ENCODE results near the gene PRSS36.
"Not testable (repeated sequence)": the region's sequence is repeated elsewhere in the genome, so short reads cannot be mapped to it uniquely, and the experiment has no call there.

The PRSS36 gene

GRCh38 chr16:31108794-31109558 lies 40.9 kb downstream of the PRSS36 start:
- H3K36me3 ChIP-seq (ENCODE audit: control insufficient read depth, insufficient read depth, low read length), result peaks cover 7% of the 10 kb centered on the region
- H3K4me1 ChIP-seq (ENCODE audit: control insufficient read depth, insufficient read depth, low read length), result peaks cover 4% of the 10 kb centered on the region
- H3K4me3 ChIP-seq (ENCODE audit: low read length), result peak overlapping the region; percentile 78
- no peak for DNase-seq (ENCODE audit: low read depth, low spot score)
- no peaks in the 10 kb centered on the region for H3K9me3 ChIP-seq (ENCODE audit: control insufficient read depth, insufficient read depth, low read length)
- no CpG with 5 or more reads among the region's 57 CpGs for WGBS (ENCODE audit: insufficient coverage, insufficient read length)
- no peak overlapping the region for H3K27ac ChIP-seq (ENCODE audit: low read length)
- H3K27me3 ChIP-seq (ENCODE audit: control insufficient read depth, insufficient read depth, low read length), result no peaks in the 10 kb centered on the region

DNA sequence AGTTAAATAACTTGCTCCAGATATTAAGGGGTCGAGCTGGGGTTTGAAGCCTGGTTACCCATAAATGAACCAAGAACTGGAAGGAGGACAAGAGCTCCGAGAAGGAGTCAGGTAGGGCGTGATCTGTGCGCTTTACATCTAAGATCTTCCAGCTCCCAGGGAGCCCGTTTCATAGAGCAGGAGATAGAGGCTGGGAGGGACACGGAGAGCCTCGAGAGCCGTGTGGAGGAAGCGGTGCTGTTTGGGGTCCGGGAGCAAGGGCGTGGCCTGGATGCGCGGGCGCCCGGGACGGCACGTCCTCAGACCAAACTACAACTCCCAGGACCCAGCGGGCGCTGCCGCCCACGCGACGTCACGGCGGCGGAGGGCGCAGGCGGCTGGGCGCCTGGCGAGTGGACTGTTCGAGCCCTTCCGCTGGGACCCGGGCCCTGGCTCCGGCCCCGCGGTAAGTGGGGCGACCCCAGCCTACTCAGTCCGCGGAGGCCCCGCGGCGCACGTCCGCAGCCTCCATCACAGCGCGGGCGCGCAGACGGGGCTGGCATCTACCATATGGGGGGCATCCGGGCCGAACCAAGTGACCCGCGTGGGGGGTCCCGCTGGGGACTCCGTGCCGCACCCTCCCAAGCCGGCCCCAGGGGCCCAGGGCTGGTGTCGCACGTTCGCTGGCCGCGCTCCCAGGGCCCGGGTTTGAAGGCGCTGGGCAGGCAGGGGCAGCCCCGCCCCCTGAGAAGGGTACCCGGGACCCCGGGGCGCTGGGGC lies 41.7 kb downstream of the PRSS36 start, which contains the start of gene BCKDK:
Gene BCKDK (plus strand): TSS at position 352 of the 759 bp plus-strand sequence. CDS start 838 bp downstream, outside the sequence.
- peaks cover 4% of the 10 kb centered on the region for H3K4me1 ChIP-seq (ENCODE audit: control insufficient read depth, insufficient read depth, low read length)
- H3K27me3 ChIP-seq (ENCODE audit: control insufficient read depth, insufficient read depth, low read length), result no peaks in the 10 kb centered on the region
- WGBS (ENCODE audit: insufficient coverage, insufficient read length), result no CpG with 5 or more reads among the region's 68 CpGs
- DNase-seq (ENCODE audit: low read depth, low spot score), result no peak
- H3K4me3 ChIP-seq (ENCODE audit: low read length), result peak within 1 kb of the TSS; percentile 78
- no peak within 1 kb of the TSS for H3K27ac ChIP-seq (ENCODE audit: low read length)
- H3K36me3 ChIP-seq (ENCODE audit: control insufficient read depth, insufficient read depth, low read length), result peaks cover 7% of the 10 kb centered on the region
- H3K9me3 ChIP-seq (ENCODE audit: control insufficient read depth, insufficient read depth, low read length), result no peaks in the 10 kb centered on the region

DNA sequence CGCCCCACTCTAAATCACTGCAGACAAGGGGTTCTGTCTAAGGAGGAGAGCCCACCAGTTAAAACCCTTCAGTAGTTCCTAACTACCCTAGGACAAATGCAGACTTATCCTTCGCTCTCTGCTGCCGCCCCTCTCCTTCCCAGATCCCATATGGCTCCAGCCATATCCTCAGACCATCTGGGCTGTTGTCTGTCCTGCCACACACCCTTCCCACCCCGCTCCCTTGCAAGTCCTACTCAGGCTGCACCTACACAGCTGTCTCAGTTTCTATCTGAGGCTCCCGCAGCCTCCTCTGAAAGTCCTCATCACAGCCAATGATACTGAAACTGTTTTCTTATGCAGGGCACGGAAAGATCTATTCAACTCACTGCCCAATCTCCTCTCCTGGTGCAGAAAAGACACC lies 42.4 kb downstream of the PRSS36 start:
- no peak overlapping the region for H3K27ac ChIP-seq (ENCODE audit: low read length)

DNA sequence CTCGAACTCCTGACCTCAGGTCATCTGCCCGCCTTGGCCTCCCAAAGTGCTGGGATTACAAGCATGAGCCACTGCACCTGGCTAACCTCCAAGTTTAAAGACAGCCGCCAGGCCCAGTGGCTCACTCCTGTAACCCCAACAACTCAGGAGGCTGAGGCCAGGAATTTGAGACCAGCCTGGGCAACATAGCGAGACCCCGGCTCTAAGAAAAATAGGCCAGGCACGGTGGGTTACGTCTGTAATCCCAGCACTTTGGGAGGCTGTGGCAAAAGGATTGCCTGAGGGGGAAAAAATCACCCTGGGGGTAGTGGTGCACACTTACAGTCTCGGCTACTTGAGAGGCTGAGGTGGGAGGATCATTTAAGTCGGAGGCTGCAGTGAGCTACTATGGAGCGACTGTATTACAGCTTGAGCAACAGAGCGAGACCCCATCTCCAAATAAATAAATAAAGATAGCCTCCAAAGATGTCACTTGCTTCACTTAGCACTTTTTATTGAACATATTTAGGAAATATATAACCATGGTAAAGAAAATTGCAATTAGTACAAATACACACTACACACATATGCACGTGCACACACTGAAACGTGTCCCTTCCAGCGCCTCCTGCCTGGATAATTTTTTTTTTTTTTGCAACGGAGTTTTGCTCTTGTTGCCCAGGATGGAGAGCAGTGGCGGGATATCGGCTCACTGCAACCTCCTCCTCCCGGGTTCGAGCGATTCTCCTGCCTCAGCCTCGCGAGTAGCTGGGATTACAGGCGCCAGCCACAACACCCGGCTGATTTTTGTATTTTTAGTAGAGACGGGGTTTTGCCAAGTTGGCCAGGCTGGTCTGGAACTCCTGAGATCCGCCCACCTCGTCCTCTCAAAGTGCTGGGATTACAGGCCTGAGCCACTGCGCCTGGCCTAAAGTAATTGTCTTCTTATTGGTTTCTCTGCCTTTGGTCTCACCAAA lies 43.1 kb downstream of the PRSS36 start:
- Histone ChIP-seq H3K27ac (ENCODE audit: low read length) (no peak overlapping the region), H3K4me1 (ENCODE audit: control insufficient read depth, insufficient read depth, low read length) (peaks cover 4% of the 10 kb centered on the region)

More for the DNA sequence above, 42.4 kb downstream of the PRSS36 start:
- Histone ChIP-seq H3K36me3 (ENCODE audit: control insufficient read depth, insufficient read depth, low read length) (peaks cover 6% of the 10 kb centered on the region), H3K27me3 (ENCODE audit: control insufficient read depth, insufficient read depth, low read length) (no peaks in the 10 kb centered on the region), H3K4me3 (ENCODE audit: low read length) (no peak overlapping the region), H3K9me3 (ENCODE audit: control insufficient read depth, insufficient read depth, low read length) (no peaks in the 10 kb centered on the region), H3K4me1 (ENCODE audit: control insufficient read depth, insufficient read depth, low read length) (peaks cover 4% of the 10 kb centered on the region)
- WGBS (ENCODE audit: insufficient coverage, insufficient read length), result no CpG with 5 or more reads among the region's 6 CpGs
- DNase-seq (ENCODE audit: low read depth, low spot score), result no peak

GRCh38 chr16:31105677-31106213 lies 44.1 kb downstream of the PRSS36 start:
- DNase-seq (ENCODE audit: low read depth, low spot score), result peak; percentile 50
- Histone ChIP-seq H3K4me3 (ENCODE audit: low read length) (no peak overlapping the region), H3K4me1 (ENCODE audit: control insufficient read depth, insufficient read depth, low read length) (peaks cover 4% of the 10 kb centered on the region), H3K9me3 (ENCODE audit: control insufficient read depth, insufficient read depth, low read length) (no peaks in the 10 kb centered on the region), H3K36me3 (ENCODE audit: control insufficient read depth, insufficient read depth, low read length) (no peaks in the 10 kb centered on the region; the same call in 1 of the 2 replicates), H3K27me3 (ENCODE audit: control insufficient read depth, insufficient read depth, low read length) (no peaks in the 10 kb centered on the region), H3K27ac (ENCODE audit: low read length) (no peak overlapping the region)
- no CpG with 5 or more reads among the region's 33 CpGs for WGBS (ENCODE audit: insufficient coverage, insufficient read length)

More for the DNA sequence above, 43.1 kb downstream of the PRSS36 start:
- H3K27me3 ChIP-seq (ENCODE audit: control insufficient read depth, insufficient read depth, low read length), result no peaks in the 10 kb centered on the region
- no peaks in the 10 kb centered on the region; the same call in 1 of the 2 replicates for H3K36me3 ChIP-seq (ENCODE audit: control insufficient read depth, insufficient read depth, low read length)
- no peak for DNase-seq (ENCODE audit: low read depth, low spot score)
- H3K4me3 ChIP-seq (ENCODE audit: low read length), result no peak overlapping the region
- H3K9me3 ChIP-seq (ENCODE audit: control insufficient read depth, insufficient read depth, low read length), result no peaks in the 10 kb centered on the region
- WGBS (ENCODE audit: insufficient coverage, insufficient read length), result no CpG with 5 or more reads among the region's 28 CpGs

DNA sequence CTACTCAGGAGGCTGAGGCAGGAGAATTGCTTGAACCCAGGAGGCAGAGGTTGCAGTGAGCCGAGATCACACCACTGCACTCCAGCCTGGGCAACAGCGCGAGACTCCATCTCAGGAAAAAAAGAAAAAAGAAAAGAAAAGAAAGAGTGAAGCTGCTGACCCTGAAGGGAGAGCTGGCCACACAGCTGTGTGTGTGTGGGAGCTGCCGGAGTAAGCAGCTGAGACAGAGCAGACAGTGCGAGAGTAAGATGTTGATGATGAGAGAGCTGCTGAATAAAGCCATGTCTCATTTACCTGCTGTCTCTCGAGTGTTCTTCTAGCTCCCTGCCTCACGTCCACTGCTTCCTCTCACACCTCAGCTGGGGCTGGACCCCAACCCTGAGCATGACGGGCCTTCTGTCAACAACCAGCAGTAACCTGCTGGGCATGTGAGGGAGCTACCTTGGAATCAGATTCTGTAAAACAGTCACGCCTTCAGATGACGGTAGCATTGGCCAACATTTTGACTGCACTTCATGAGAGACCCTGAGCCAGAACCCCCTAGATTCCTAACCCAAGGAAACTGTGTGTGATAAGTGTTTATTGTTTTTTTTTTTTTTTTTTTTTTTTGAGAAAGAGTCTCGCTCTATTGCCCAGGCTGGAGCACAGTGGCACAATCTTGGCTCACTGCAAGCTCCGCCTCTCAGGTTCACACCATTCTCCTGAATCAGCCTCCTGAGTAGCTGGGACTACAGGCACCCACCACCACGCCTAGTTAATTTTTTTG lies 48.8 kb downstream of the PRSS36 start:
- not testable (repeated sequence) for H3K4me3 ChIP-seq (ENCODE audit: low read length); H3K9me3 ChIP-seq (ENCODE audit: control insufficient read depth, insufficient read depth, low read length); H3K4me1 ChIP-seq (ENCODE audit: control insufficient read depth, insufficient read depth, low read length); DNase-seq (ENCODE audit: low read depth, low spot score); H3K36me3 ChIP-seq (ENCODE audit: control insufficient read depth, insufficient read depth, low read length); H3K27me3 ChIP-seq (ENCODE audit: control insufficient read depth, insufficient read depth, low read length); H3K27ac ChIP-seq (ENCODE audit: low read length)
- no CpG with 5 or more reads among the region's 13 CpGs for WGBS (ENCODE audit: insufficient coverage, insufficient read length)

DNA sequence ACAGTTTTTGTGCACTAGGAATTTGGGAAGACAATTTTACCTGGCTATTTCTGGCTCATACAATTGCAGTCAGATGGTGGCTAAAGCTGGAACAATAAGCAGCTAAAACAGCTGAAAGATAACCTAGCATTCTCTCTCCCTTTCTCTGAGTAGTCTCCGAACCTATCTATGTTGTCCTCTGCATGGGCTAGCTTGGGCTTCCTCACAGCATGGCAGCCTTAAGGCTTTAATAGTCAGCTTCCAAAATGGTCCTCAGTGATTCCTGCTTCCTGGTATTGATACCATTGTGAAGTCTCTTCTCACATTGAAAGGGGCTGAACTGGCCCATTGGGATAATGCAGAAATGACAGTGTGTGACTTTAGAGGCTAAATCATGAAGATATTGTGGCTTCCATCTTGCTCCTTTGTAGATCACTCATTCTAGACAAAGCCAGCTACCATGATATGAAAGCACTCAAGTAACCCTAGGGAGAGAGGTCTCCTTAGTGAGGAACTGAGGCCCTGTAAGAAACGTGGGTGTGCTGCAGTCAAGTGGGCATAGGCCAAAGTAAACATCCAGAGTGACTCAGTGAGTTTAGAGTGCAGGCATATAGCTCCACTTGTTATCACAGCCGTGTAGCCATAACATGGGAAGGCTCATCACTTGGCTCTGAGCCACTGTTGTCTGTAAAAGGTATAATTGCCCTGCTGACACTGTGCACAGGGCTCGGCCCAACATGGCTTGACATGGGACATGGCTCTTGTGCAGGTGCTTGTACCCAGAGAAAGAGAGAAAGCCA lies 49.8 kb downstream of the PRSS36 start:
- Histone ChIP-seq H3K27me3 (ENCODE audit: control insufficient read depth, insufficient read depth, low read length) (no peaks in the 10 kb centered on the region), H3K4me3 (ENCODE audit: low read length) (no peak overlapping the region), H3K9me3 (ENCODE audit: control insufficient read depth, insufficient read depth, low read length) (no peaks in the 10 kb centered on the region), H3K4me1 (ENCODE audit: control insufficient read depth, insufficient read depth, low read length) (no peaks in the 10 kb centered on the region), H3K36me3 (ENCODE audit: control insufficient read depth, insufficient read depth, low read length) (no peaks in the 10 kb centered on the region), H3K27ac (ENCODE audit: low read length) (no peak overlapping the region)
- DNase-seq (ENCODE audit: low read depth, low spot score), result no peak
- no CpG with 5 or more reads among the region's 4 CpGs for WGBS (ENCODE audit: insufficient coverage, insufficient read length)

GRCh38 chr16:31094424-31095120 lies 55.3 kb downstream of the PRSS36 start, which contains the start of gene VKORC1:
TSS of gene VKORC1 (minus strand) at chr16:31094797. CDS start at chr16:31094729, 68 bp downstream.
- H3K36me3 ChIP-seq (ENCODE audit: control insufficient read depth, insufficient read depth, low read length), result peaks cover 10% of the 10 kb centered on the region; the same call in 1 of the 2 replicates
- H3K4me3 ChIP-seq (ENCODE audit: low read length), result peak within 1 kb of the TSS; percentile 72
- H3K27ac ChIP-seq (ENCODE audit: low read length), result no peak within 1 kb of the TSS
- no peaks in the 10 kb centered on the region for H3K27me3 ChIP-seq (ENCODE audit: control insufficient read depth, insufficient read depth, low read length)
- WGBS (ENCODE audit: insufficient coverage, insufficient read length), result no CpG with 5 or more reads among the region's 69 CpGs
- peak; percentile 96 for DNase-seq (ENCODE audit: low read depth, low spot score)
- H3K9me3 ChIP-seq (ENCODE audit: control insufficient read depth, insufficient read depth, low read length), result no peaks in the 10 kb centered on the region
- H3K4me1 ChIP-seq (ENCODE audit: control insufficient read depth, insufficient read depth, low read length), result peaks cover 2% of the 10 kb centered on the region; the same call in 1 of the 2 replicates

Measured in iPS DF 6.9 (cell line).